HepG2 (cell line): ENCODE measurements around the gene ANKRD60. TPM values are rescaled to one million over a fixed set of nuclear protein-coding genes. Genes with fewer than 3 reads are reported as not detected.

Experiments
- ARNT2 ChIP-seq: sonication (generic); formaldehyde crosslinking; IDR thresholded peaks from 2 replicates; pipeline ENCODE4 v1.8.0; 2022; ENCODE audit warnings: mild to moderate bottlenecking, low read depth, missing genetic modification reagents, moderate library complexity
- ATF1 ChIP-seq: IDR thresholded peaks from 2 replicates; pipeline ENCODE4 v1.6.1; 2016; ENCODE audit warnings: mild to moderate bottlenecking, control low read depth
- EP300 ChIP-seq, 3 experiments: sonication (generic) in 1 of 3; formaldehyde crosslinking in 1 of 3; IDR thresholded peaks; 2 replicates each; pipeline versions ENCODE4 v1.5.1 to v1.6.1; 2011 to 2020; ENCODE audit warnings: low read depth in 2 of 3, low read length in 2 of 3, borderline replicate concordance in 1 of 3, improper control_type of control experiment in 1 of 3, mild to moderate bottlenecking in 1 of 3, missing genetic modification reagents in 1 of 3, moderate library complexity in 1 of 3
- ETV6 ChIP-seq: sonication (generic); formaldehyde crosslinking; conservative IDR thresholded peaks from 2 replicates; pipeline ENCODE4 v1.4.0; 2020; ENCODE audit warnings: missing genetic modification reagents
- HDAC6 ChIP-seq: fragments of 200-600 bp; sonication (generic); IDR thresholded peaks from 2 replicates; pipeline ENCODE4 v1.7.0; 2017; ENCODE audit warnings: mild to moderate bottlenecking, antibody characterized with exemption, low read length, low read depth
- MIXL1 ChIP-seq: IDR thresholded peaks from 2 replicates; pipeline ENCODE4 v1.6.1; 2016
- RARG ChIP-seq: sonication (generic); formaldehyde crosslinking; IDR thresholded peaks from 2 replicates; pipeline ENCODE4 v1.4.0; 2020; ENCODE audit warnings: low read depth, mild to moderate bottlenecking, missing genetic modification reagents
- SMAD9 ChIP-seq: sonication (generic); formaldehyde crosslinking; IDR thresholded peaks from 2 replicates; pipeline ENCODE4 v1.5.1; 2020; ENCODE audit warnings: mild to moderate bottlenecking, missing genetic modification reagents
- THYN1 ChIP-seq: sonication (generic); formaldehyde crosslinking; IDR thresholded peaks from 2 replicates; pipeline ENCODE4 v1.8.1; 2023; ENCODE audit warnings: low read depth, mild to moderate bottlenecking, moderate library complexity, missing genetic modification reagents, borderline replicate concordance
- ZNF326 ChIP-seq: sonication (generic); formaldehyde crosslinking; IDR thresholded peaks from 2 replicates; pipeline ENCODE4 v1.4.0; 2020; ENCODE audit warnings: missing genetic modification reagents, borderline replicate concordance
- ZNF484 ChIP-seq: sonication (generic); formaldehyde crosslinking; IDR thresholded peaks from 2 replicates; pipeline ENCODE4 v1.5.1; 2020; ENCODE audit warnings: mild to moderate bottlenecking, low read depth, missing genetic modification reagents, borderline replicate concordance
- ZNF557 ChIP-seq: sonication (generic); formaldehyde crosslinking; IDR thresholded peaks from 2 replicates; pipeline ENCODE4 v1.4.0; 2020; ENCODE audit warnings: missing genetic modification reagents
- ZNF749 ChIP-seq: sonication (generic); formaldehyde crosslinking; IDR thresholded peaks from 2 replicates; pipeline ENCODE4 v1.8.0; 2022; ENCODE audit warnings: mild to moderate bottlenecking, missing genetic modification reagents, moderate library complexity, borderline replicate concordance
- ZNF775 ChIP-seq: sonication (generic); formaldehyde crosslinking; IDR thresholded peaks from 2 replicates; pipeline ENCODE4 v1.4.0; 2020; ENCODE audit warnings: missing genetic modification reagents, mild to moderate bottlenecking, moderate library complexity, borderline replicate concordance
- ZNF850 ChIP-seq: sonication (generic); formaldehyde crosslinking; conservative IDR thresholded peaks from 2 replicates; pipeline ENCODE4 v1.9.0; 2021; ENCODE audit warnings: mild to moderate bottlenecking, missing genetic modification reagents
- ZZZ3 ChIP-seq: sonication (generic); formaldehyde crosslinking; IDR thresholded peaks from 2 replicates; pipeline ENCODE4 v1.4.0; 2020; ENCODE audit warnings: missing genetic modification reagents, mild to moderate bottlenecking, borderline replicate concordance
- polyA plus RNA-seq, 8 experiments: library from polyadenylated mRNA; depleted of rRNA in 3 of 8; stranded (reverse) in 7 of 8; unstranded in 1 of 8; fragments of >200 nt; fragmentation: Illumina TruSeq in 4 of 8; extraction: Trizol in 4 of 8; gene quantifications; 2 replicates each; pipeline versions ENCODE4 v1.2.1 to v1.2.3, GENCODE V29; 2011 to 2016; ENCODE audit warnings: low read depth in 4 of 8, missing spikeins in 1 of 8, mixed read lengths in 1 of 8; ENCODE audit not compliant: insufficient read depth in 1 of 8
- total RNA-seq, 5 experiments: library from RNA; depleted of rRNA; stranded (reverse); fragments of >200 nt; fragmentation: Illumina TruSeq; extraction: Trizol; gene quantifications; 2 replicates each; pipeline ENCODE4 v1.2.3, GENCODE V29; 2016; ENCODE audit warnings: low read depth in 1 of 5
- TF ChIP-seq, protein P1 (sequence below): IDR thresholded peaks from 2 replicates; pipeline ENCODE4 v1.6.1; 2018; ENCODE audit warnings: missing genetic modification reagents
- TF ChIP-seq, protein P2 (sequence below): sonication (generic); formaldehyde crosslinking; IDR thresholded peaks from 2 replicates; pipeline ENCODE4 v1.4.0; 2020; ENCODE audit warnings: missing genetic modification reagents
- TF ChIP-seq, protein P3 (sequence below): sonication (generic); formaldehyde crosslinking; IDR thresholded peaks from 2 replicates; pipeline ENCODE4; 2020; ENCODE audit warnings: missing genetic modification reagents, mild to moderate bottlenecking, borderline replicate concordance
- TF ChIP-seq, protein P4 (sequence below): IDR thresholded peaks from 2 replicates; pipeline ENCODE4 v1.6.1; 2016; ENCODE audit warnings: missing compliant biosample characterization, missing genetic modification reagents, borderline replicate concordance
- TF ChIP-seq, protein P5 (sequence below): IDR thresholded peaks from 2 replicates; pipeline ENCODE4 v1.6.1; 2012; ENCODE audit warnings: low read depth, low read length, improper control_type of control experiment

ANKRD60 gene
- total and polyA plus RNA-seq, 2 of the 13 experiments (the other 11 are each of a cell fraction or from before 2014, with no cell fraction given) = not detected

DNA sequence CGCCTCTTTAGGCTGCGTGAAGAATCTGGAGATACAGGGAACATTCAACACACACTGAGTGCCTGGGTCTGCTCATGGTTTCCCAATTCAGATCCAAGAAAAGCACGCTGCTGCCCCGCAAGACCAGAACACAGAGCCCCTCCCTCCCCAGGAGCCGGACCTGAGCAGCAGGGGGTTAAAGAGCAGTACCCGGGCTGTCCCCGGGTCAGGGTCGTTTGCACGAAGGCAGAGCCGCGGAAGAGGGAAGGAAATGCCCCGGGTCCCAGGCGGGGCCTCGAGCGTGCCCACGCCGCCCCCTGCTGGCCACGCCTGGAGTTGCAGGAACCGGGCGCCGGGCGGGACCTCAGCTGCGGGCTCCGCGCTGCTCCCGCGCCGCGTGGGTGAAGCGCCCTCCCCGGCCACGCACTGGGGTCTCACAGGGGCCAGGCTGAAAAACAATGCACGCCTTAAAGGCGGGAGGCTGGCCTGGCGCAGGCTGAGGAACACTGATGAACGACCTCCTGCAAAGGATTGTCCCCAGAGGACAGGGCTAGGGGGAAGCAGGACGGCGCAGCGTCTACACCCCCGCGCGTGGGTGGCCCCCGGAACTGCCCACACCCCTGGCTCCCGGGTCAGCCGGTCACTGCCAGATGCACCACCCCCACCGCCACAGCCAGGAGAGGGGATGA is 48.9 kb downstream of the ANKRD60 start (continued):
- TF ChIP-seq, protein P1, sequence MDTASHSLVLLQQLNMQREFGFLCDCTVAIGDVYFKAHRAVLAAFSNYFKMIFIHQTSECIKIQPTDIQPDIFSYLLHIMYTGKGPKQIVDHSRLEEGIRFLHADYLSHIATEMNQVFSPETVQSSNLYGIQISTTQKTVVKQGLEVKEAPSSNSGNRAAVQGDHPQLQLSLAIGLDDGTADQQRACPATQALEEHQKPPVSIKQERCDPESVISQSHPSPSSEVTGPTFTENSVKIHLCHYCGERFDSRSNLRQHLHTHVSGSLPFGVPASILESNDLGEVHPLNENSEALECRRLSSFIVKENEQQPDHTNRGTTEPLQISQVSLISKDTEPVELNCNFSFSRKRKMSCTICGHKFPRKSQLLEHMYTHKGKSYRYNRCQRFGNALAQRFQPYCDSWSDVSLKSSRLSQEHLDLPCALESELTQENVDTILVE (CRISPR knock-in tag) = peak; percentile 32; the same call in 1 of the 2 replicates
- no peak for TF ChIP-seq ZNF850 (CRISPR knock-in tag)
- 0 out of 2 replicates have a peak, but pooled peaks have one; percentile 68 for TF ChIP-seq ETV6 (CRISPR knock-in tag)
- TF ChIP-seq MIXL1 = 0 out of 2 replicates have a peak, but pooled peaks have one; percentile 16
- TF ChIP-seq ZNF557 = no peak
- no peak for TF ChIP-seq ZNF775 (CRISPR knock-in tag)
- 0 out of 2 replicates have a peak, but pooled peaks have one; percentile 44 for TF ChIP-seq ARNT2 (CRISPR knock-in tag)
- TF ChIP-seq ATF1 (CRISPR knock-in tag) = no peak
- peak; percentile 77; the same call in 1 of the 2 replicates for TF ChIP-seq SMAD9
- TF ChIP-seq RARG = no peak
- no peak for TF ChIP-seq ZNF326 (CRISPR knock-in tag)
- no peak for TF ChIP-seq ZNF749
- TF ChIP-seq, protein P2, sequence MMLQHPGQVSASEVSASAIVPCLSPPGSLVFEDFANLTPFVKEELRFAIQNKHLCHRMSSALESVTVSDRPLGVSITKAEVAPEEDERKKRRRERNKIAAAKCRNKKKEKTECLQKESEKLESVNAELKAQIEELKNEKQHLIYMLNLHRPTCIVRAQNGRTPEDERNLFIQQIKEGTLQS (CRISPR knock-in tag) = no peak
- TF ChIP-seq THYN1 (CRISPR knock-in tag) = no peak
- no peak for TF ChIP-seq HDAC6
- TF ChIP-seq, protein P3, sequence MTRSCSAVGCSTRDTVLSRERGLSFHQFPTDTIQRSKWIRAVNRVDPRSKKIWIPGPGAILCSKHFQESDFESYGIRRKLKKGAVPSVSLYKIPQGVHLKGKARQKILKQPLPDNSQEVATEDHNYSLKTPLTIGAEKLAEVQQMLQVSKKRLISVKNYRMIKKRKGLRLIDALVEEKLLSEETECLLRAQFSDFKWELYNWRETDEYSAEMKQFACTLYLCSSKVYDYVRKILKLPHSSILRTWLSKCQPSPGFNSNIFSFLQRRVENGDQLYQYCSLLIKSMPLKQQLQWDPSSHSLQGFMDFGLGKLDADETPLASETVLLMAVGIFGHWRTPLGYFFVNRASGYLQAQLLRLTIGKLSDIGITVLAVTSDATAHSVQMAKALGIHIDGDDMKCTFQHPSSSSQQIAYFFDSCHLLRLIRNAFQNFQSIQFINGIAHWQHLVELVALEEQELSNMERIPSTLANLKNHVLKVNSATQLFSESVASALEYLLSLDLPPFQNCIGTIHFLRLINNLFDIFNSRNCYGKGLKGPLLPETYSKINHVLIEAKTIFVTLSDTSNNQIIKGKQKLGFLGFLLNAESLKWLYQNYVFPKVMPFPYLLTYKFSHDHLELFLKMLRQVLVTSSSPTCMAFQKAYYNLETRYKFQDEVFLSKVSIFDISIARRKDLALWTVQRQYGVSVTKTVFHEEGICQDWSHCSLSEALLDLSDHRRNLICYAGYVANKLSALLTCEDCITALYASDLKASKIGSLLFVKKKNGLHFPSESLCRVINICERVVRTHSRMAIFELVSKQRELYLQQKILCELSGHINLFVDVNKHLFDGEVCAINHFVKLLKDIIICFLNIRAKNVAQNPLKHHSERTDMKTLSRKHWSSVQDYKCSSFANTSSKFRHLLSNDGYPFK (CRISPR knock-in tag) = no peak
- TF ChIP-seq ZNF484 (CRISPR knock-in tag) = no peak
- TF ChIP-seq, protein P4, sequence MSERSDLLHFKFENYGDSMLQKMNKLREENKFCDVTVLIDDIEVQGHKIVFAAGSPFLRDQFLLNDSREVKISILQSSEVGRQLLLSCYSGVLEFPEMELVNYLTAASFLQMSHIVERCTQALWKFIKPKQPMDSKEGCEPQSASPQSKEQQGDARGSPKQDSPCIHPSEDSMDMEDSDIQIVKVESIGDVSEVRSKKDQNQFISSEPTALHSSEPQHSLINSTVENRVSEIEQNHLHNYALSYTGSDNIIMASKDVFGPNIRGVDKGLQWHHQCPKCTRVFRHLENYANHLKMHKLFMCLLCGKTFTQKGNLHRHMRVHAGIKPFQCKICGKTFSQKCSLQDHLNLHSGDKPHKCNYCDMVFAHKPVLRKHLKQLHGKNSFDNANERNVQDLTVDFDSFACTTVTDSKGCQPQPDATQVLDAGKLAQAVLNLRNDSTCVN = no peak
- TF ChIP-seq, protein P5, sequence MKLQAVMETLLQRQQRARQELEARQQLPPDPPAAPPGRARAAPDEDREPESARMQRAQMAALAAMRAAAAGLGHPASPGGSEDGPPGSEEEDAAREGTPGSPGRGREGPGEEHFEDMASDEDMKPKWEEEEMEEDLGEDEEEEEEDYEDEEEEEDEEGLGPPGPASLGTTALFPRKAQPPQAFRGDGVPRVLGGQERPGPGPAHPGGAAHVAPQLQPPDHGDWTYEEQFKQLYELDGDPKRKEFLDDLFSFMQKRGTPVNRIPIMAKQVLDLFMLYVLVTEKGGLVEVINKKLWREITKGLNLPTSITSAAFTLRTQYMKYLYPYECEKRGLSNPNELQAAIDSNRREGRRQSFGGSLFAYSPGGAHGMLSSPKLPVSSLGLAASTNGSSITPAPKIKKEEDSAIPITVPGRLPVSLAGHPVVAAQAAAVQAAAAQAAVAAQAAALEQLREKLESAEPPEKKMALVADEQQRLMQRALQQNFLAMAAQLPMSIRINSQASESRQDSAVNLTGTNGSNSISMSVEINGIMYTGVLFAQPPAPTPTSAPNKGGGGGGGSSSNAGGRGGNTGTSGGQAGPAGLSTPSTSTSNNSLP = no peak
- no peak for TF ChIP-seq EP300 (IDR thresholded peaks at IDR 0.05; ENCODE audit: low read depth in 2 of 2, low read length in 2 of 2)
- no peak for TF ChIP-seq EP300 (CRISPR knock-in tag; IDR thresholded peaks at IDR 0.05; ENCODE audit: borderline replicate concordance)
- peak; percentile 61; the same call in 1 of the 2 replicates for TF ChIP-seq ZZZ3 (CRISPR knock-in tag)
